GM21723 (cell line): Measurements from ENCODE around the gene NMRAL1.

Source experiments
- ATAC-seq: cut with Tn5 transposase; IDR thresholded peaks from one replicate; pipeline ENCODE4 v1.9.1; 2021; ENCODE audit warnings: mild to moderate bottlenecking, moderate library complexity; ENCODE audit not compliant: unreplicated experiment

The NMRAL1 gene

DNA sequence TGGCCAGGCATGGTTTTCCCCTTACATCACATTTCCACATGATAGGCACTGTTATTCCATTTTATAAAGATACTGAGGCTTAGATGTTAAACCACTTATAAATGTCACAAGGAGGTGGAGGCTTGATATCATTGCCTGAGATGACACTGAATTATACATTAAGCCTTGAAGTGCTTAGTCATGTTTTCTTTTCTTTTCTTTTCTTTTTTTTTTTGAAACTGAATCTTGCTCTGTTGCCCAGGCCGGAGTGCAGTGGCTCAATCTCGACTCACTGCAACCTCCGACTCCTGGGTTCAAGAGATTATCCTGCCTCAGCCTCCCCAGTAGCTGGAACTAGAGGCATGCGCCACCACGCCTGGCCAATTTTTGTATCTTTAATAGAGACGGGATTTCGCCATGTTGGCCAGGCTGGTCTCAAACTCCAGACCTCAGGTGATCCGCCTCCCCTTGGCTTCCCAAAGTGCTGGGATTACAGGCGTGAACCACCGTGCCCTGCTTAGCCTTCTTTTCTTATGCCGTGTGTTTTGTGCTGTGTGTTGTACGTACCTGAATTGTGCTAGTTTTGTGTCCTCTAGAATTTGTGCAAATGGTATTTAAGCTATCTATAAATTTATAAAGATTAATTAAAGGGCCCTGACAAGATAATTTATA is 47.6 kb downstream of the NMRAL1 start:
- no peak for ATAC-seq

DNA sequence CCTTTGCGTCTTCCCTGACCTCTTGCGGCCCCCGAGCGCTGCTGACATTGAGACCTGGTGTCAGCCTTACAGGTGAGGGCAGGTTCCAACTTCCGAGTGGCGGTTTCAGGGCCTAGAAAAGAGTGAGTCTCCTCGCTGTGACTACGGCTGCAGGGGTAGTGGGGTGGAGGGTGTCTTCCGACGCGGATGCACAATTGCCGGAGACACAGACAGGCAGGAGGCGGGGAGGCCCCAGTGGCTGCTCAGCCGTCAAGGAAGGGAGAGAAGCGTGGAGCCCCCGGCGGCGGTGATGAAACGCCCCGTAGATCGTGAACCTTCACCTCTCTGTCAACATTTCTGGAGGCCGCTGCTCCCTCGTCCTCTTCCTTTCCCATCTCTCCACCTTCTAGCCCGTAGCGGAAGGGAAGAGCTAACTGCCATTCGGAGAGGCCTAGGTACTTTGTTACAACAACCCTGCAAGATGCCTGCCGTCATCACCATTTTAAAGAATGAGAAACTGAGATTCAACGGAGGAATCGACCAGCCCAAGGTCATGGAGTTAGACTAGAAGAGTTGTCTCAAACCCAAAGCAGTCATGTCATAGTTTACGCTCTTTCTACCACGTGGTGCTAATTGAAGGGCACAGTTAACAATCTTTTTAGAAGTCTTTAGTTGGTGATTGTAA is 48.3 kb downstream of the NMRAL1 start:
- ATAC-seq: peak; percentile 27

DNA sequence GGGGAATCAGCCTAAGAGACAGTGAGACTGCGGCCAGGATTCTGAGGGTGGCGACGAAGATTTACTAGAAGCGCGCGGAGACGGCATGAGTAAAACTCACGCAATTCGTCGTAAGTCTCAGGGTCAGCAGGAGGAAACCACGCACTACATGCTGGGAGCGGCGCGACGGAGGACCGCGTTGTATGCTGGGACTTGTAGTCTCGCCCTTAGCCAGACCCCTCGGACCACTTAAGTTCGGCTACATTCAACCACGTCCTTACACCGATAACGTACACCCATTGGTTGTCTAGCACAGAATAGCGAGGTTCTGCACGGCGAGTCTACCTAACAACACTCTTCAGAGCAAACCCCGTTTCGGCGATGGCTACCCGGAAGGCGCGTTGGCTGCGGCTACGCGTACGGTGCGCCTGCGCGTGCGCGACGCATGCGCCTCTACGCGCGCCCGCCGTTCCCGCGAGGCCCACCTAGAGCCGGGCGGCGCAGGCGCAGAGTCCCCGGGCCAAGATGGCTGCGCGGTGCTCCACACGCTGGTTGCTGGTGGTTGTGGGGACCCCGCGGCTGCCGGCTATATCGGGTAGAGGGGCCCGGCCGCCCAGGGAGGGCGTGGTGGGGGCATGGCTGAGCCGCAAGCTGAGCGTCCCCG is 48.9 kb downstream of the NMRAL1 start, which contains the start of gene DNAJA3:
TSS of gene DNAJA3 (plus strand) at position 491 of the 643 bp plus-strand sequence. CDS start at position 505, 14 bp downstream.
- ATAC-seq: peak; percentile 87

DNA sequence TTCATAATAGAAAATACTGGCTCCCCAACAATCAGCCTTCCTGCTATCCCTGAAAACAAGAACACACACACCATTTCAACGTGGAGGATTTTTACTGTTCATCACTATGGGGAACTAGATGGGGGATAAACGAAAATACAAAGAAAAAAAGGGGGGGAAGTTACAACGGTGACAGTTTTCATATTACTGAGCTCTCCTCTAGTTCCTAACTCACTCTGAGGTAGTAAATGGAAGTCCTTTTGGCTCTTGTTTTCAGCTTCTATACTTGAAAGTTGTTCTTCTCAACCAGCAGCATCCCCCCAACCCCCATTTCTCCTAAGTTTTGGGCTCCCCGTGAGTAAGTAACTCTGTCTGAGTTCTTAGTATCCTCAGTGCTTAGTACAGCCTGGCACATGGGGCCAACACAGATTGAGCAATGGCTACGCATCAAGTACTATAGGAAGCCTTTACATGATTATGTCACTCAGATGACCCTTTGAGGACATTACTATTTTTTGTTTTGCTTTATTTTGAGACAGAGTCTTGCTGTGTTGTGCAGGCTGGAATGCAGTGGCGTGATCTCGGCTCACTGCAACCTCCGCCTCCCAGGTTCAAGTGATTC is 53.8 kb downstream of the NMRAL1 start:
- ATAC-seq: no peak

DNA sequence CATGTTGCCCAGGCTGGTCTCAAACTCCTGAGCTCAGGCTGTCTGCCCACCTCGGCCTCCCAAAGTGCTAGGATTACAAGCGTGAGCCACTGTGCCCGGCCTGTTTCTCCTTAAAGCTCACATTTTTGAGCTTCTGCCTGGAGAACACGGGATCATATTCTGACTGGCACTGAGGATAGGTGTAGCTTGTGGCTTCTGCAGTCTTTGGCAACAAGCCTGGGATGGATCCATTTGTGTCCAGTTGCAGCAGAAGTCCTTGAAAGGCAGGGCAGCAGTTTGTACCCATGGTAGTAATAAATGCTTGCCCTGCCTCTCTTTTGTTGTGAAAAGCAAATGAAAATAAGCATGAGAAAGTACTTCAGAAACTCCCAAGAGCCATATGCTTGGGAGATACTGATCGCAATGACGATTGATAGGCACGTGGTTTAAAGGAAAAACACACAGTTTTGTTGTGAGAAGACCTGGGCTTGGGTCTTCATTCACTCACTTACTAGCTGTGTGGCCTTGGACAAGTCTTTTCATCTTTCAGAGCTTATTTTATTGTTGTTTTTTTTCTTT is 54.9 kb downstream of the NMRAL1 start:
- no peak for ATAC-seq

DNA sequence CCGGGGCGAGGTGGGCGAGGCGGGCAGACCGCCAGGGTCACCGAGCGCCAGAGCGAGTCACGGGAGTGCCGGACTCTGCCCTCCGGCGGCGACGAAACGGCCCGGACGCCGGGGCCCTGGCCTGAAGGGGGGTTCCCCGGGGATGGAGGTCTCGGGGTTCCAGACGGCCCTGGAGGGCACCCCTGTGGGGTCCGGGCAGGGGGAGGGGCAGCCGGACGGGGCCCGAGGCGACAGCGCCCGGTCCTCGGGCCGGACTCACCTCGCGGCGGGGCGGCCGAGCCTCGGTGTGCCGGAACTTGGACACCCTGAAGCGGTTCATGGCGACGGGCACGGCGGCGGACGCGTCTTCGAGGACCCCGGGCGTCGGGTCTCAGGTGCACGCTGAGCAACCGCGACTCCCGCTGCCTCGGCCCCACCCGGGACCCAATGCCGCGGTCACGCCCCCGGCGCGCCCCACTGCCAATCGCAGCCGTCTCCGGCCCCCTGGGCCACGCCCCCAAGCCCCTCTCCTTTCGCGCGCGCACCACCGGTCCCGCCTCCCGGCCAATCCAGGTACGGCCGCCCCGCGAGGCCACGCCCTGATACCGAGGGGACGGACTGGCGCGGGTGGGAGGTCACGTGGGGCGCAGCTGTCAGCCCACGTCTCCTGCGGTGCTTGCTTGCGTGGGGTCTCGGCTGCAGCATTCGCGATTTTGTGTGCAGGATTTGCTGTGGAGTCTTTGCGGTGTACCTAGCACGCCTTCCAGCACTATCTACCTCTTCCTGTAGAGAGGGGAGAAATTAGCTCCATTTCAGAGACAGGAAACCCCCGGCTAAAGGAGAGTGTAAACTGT is 58.0 kb downstream of the NMRAL1 start, which contains the start of gene CORO7:
TSS of gene CORO7 (minus strand) at position 397 of the 833 bp plus-strand sequence. CDS start at position 319, 78 bp downstream.
- ATAC-seq: peak; percentile 64

DNA sequence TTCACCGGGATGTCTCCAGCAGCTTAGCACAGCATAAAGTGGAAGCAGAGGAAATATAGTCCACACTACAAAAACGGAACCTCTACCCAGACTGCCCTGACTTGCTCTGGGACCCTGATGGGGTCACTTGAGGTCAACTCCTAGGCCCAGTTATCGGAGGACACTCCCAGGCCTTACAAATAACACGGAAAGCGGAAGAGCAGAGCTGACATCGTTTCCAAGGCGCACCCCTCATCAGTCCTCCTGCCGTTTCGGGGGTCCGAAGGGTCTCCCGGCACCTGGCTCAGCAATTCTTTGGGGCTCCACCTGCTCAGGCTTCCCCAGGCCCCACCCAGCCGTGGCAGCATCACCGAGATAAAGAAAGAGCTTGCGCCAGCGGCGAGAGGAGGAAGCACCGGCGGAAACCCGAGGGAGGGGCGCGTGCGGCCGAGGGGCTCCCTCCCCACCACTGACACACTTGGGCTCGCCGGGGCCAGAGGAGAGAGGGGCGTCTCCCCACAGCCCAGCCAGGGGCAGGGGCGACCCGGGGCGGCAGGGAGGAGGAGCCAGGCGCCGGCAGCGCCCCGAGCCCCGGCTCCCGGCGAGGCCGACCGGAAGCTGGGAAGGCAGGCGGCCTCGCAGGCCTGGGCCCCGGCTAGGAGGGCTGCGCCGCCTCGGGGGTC is 58.8 kb downstream of the NMRAL1 start:
- peak; percentile 14 for ATAC-seq

DNA sequence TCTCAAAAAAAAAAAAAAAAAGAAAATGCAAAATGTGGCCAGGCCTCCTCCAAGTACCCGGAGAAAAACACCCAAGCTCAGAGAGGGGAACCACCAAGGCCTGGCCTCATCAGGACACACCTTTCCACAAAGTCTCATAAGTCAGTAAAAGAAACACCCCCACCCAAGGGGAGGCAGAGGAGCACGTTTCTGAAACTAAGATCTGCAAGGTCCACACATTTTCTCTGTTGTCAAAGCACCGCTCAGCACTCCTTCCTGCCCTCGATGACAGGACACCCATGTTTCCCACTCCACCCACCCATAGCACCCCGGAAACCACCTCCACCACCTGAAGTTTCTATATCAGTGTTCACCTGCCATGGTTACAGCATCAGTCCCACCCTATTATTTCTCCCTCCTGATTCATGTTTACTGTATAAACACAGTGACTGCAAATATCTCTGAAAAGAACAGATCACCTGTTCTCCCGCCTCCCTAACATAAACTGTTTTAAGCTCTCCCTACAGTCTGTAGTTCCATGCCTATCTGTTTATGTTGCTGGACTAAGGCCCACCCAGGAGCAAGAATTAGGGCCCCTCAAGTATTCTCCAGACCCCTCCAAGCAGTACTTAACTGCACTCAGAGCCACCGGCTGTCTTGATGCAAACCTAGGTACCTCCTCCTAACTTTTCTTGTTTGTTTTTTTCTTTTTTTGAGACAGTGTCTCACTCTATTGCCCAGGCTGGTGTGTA is 60.1 kb downstream of the NMRAL1 start:
- peak; percentile 69 for ATAC-seq

DNA sequence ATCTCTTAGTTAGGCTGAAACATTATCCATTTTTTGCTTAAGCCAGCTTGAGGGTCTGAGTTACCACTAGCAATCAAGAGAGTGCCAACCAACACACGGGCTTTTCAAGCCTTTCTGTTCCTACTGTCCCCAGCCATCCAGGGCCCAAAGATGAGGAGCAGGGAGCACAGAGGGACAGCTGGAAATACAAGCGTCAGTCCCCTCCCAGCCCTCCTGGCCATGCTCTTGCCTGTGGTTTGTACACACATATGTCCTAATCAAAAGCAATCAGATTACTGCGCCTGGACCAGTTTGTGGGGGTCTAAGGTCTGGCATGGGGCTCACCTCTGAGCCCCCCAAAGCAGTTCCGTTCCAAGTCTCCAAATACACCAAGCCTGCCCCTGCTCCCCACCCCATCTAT is 61.6 kb downstream of the NMRAL1 start:
- ATAC-seq: no peak

DNA sequence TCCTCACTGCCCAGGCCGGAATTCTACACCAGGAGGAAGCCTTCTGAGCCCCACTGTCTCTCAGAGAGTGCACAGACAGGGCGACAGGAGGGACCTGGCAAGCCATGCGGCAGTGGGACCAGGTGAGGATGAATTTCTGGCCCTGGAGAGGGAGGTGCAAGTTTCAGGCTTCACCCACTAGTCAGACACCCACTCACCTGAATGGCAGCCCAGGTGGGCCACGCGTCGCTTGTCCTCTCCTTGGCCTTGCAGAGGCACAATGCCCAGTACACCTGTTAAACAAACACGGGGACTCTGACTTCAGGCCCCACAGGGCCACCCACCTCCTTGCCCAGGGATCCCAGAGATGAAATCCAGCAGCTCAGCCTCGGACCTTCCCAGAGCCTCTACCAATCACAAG is 62.3 kb downstream of the NMRAL1 start:
- no peak for ATAC-seq
